HL-60 (cell line): ENCODE results near the gene SPTB.

ENCODE experiments used
- DNase-seq, 2 experiments: peaks; one replicate each; pipeline ENCODE4 v3.0.0-alpha.2; 2010 to 2020; ENCODE audit warnings: low read depth in 1 of 2, low spot score in 1 of 2
- H3K27ac ChIP-seq: fragments of 250-450 bp; sonication (Bioruptor Pico); replicated peaks from 2 replicates; pipeline ENCODE4 v1.5.1; 2020; ENCODE audit warnings: mild to moderate bottlenecking, moderate library complexity
- H3K27me3 ChIP-seq: fragments of 250-450 bp; sonication (Bioruptor Pico); 2 replicates; pipeline ENCODE4 v1.5.1; 2021; ENCODE audit warnings: mild to moderate bottlenecking, moderate library complexity; ENCODE audit not compliant: insufficient read depth, poor library complexity, severe bottlenecking
- H3K4me3 ChIP-seq: replicated peaks from 2 replicates; pipeline ENCODE4 v1.5.1; 2011; ENCODE audit warnings: mild to moderate bottlenecking, control low read depth, low read length; ENCODE audit not compliant: insufficient read depth
- GABPA ChIP-seq: IDR thresholded peaks from 2 replicates; pipeline ENCODE4 v1.6.1; 2012; ENCODE audit warnings: low read depth
- POLR2AphosphoS5 ChIP-seq: IDR thresholded peaks from 2 replicates; pipeline ENCODE4 v1.6.1; 2012; ENCODE audit warnings: low read depth
- SPI1 ChIP-seq: IDR thresholded peaks from 2 replicates; pipeline ENCODE4 v1.6.1; 2012; ENCODE audit warnings: low read depth, mild to moderate bottlenecking, borderline replicate concordance
- TF ChIP-seq, protein P1 (sequence below): IDR thresholded peaks from one replicate; pipeline ENCODE4 v1.5.1; 2011; ENCODE audit warnings: low read length, control low read depth, inconsistent platforms; ENCODE audit not compliant: insufficient read depth
- TF ChIP-seq, protein P2 (sequence below): IDR thresholded peaks from 2 replicates; pipeline ENCODE4 v1.6.1; 2012; ENCODE audit warnings: low read depth; ENCODE audit not compliant: insufficient replicate concordance

SPTB gene

DNA sequence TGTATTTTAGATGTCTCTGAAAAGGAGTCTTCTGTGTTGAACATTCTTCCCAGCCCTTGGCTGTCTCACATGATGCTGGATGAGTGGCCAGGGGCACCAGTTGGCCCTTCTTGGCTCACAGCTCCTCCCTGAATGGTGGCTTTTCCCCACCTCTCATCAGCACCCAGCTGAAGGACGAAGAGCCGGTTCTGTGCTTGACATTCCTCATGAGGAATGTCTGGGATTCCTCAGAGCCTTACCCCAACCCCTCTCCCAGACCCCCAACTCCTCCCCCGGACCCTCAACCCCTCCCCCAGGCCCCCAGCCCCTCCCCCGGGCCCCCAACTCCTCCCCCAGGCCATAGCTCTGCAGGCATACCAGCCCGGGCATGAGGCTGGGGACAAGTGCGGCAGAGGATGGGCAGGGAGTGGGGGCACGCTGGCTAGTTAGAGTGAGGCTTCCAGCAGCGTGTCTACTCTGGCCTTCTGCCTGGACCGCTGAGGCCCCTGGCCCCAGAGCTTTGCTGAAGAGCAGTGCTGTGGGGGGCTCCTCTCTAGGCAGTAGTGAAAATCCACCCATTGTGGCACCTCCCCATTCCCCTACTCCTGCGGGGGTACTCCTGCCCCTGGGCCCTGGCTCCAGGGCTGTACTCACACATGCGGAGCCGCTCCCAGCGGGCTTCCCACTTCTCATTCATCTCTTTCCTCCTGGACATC, 111.2 kb downstream of the SPTB start:
- Histone ChIP-seq H3K27me3 (no peaks in the 10 kb centered on the region), H3K4me3 (no peak overlapping the region), H3K27ac (no peak overlapping the region)
- DNase-seq, result no peak
- TF ChIP-seq, protein P1, sequence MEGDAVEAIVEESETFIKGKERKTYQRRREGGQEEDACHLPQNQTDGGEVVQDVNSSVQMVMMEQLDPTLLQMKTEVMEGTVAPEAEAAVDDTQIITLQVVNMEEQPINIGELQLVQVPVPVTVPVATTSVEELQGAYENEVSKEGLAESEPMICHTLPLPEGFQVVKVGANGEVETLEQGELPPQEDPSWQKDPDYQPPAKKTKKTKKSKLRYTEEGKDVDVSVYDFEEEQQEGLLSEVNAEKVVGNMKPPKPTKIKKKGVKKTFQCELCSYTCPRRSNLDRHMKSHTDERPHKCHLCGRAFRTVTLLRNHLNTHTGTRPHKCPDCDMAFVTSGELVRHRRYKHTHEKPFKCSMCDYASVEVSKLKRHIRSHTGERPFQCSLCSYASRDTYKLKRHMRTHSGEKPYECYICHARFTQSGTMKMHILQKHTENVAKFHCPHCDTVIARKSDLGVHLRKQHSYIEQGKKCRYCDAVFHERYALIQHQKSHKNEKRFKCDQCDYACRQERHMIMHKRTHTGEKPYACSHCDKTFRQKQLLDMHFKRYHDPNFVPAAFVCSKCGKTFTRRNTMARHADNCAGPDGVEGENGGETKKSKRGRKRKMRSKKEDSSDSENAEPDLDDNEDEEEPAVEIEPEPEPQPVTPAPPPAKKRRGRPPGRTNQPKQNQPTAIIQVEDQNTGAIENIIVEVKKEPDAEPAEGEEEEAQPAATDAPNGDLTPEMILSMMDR, result no peak
- TF ChIP-seq, protein P2, sequence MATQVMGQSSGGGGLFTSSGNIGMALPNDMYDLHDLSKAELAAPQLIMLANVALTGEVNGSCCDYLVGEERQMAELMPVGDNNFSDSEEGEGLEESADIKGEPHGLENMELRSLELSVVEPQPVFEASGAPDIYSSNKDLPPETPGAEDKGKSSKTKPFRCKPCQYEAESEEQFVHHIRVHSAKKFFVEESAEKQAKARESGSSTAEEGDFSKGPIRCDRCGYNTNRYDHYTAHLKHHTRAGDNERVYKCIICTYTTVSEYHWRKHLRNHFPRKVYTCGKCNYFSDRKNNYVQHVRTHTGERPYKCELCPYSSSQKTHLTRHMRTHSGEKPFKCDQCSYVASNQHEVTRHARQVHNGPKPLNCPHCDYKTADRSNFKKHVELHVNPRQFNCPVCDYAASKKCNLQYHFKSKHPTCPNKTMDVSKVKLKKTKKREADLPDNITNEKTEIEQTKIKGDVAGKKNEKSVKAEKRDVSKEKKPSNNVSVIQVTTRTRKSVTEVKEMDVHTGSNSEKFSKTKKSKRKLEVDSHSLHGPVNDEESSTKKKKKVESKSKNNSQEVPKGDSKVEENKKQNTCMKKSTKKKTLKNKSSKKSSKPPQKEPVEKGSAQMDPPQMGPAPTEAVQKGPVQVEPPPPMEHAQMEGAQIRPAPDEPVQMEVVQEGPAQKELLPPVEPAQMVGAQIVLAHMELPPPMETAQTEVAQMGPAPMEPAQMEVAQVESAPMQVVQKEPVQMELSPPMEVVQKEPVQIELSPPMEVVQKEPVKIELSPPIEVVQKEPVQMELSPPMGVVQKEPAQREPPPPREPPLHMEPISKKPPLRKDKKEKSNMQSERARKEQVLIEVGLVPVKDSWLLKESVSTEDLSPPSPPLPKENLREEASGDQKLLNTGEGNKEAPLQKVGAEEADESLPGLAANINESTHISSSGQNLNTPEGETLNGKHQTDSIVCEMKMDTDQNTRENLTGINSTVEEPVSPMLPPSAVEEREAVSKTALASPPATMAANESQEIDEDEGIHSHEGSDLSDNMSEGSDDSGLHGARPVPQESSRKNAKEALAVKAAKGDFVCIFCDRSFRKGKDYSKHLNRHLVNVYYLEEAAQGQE, result no peak
- no peak for TF ChIP-seq GABPA

DNA sequence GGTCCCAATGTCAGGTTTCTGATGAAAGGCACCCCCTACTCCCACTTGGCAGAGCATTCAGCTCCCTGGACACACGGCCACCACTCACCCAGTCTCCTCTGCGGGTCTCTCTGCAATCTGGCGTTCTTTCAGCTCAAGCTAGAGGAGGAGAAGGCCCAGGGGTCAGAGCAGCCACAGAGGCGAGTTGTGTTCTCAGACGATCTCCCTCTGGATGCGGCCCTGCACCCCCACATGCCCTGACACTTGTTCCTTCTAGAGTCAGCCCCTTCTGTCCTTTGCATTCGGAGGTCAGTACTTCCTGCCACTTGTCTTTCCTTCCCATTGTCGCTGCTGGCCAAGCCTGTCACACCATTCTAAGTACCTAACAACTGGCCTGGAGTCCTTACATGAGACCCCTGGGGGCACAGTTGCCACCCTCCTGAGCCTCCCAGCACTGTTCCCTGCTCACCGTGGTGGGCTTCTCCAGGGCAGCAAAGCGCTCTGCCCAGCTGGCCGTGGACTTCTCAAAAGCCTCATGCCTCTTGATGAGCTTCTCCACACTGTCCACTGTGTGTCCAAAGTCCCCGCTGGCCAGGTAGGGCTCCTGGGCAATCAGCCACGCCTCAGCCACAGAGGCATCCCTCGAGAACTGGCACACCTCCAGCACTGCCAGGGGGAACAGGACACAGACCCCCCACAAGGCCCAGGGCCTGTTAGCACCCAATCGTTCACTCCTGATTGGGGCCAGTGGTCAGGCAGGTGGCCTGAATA, 112.3 kb downstream of the SPTB start:
- no peak overlapping the region for H3K4me3 ChIP-seq
- H3K27ac ChIP-seq, result no peak overlapping the region
- TF ChIP-seq, protein P2, result no peak
- TF ChIP-seq GABPA (no peak), SPI1 (no peak)
- no peaks in the 10 kb centered on the region for H3K27me3 ChIP-seq
- no peak for DNase-seq

DNA sequence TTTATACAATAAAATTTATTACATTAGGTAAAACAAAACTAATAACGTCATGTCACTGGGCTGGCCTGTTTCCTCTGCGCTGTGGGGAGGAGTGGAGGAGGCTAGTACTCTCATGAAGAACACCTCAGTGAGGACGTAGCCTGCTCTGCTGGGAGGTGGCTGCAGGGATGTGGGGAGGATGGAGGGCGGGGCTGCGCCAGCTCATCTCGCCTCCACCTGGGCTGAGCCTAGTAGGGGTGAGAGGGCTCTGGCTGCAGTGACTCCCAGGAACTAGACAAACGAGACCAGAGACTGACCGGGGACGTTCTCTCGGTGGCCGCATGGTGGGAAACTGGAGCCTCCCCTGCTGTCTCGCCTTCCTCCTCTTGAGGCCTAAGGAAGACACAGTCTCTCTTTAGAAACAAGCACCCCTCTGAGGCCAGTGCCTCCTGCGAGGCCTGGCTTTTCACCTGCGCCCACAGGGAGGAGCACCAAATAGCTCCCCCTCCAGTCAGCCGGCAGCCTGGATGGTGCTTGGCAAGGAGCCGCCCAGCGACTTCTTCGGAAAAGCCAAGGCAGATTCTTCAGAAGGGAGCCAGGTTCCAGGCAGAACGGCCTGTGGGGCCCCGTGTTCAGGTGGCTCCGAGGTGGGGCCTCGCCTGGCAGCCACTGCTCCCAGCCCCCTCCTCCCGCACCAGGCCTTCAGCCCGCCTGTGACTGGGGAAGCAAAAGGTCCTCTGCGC, 113.1 kb downstream of the SPTB start:
- Histone ChIP-seq H3K4me3 (no peak overlapping the region), H3K27ac (no peak overlapping the region), H3K27me3 (no peaks in the 10 kb centered on the region)
- no peak for DNase-seq
- TF ChIP-seq, protein P1, result no peak
- TF ChIP-seq POLR2AphosphoS5, result no peak
- TF ChIP-seq, protein P2, result no peak
- TF ChIP-seq SPI1, result no peak
- no peak for TF ChIP-seq GABPA
